ENCODE data around the gene TSHR.

TSHR gene

DNA sequence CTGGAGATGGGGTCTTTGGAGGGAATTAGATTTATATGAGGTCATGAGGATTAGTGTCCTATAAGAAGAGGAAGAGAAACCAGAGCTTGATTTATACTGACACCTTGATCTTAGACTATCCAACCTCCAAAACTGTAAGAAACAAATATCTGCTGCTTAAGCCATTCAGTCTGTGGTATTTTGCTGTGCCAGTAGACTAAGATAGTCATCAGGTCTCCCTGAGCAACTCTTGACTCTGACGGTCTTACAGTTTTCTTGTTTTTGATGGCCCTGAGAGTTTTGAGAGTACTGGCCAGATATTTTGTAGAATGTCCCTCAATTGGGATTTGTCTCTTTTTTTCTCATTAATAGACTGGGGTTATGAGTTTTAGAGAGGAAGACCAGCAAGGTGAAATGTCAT lies 51.7 kb downstream of the TSHR start:
- H4K20me1 ChIP-seq (ENCODE audit: control insufficient read depth, insufficient read depth, low read depth, low read length), result no peaks in the 10 kb centered on the region
- H3K27ac ChIP-seq (ENCODE audit: low read depth, low read length), result no peak overlapping the region
- no peaks in the 10 kb centered on the region for H3K27me3 ChIP-seq (ENCODE audit: control insufficient read depth, low read length)
- no peaks in the 10 kb centered on the region for H3K9me2 ChIP-seq (replicated peaks; ENCODE audit: control insufficient read depth, low read length)
- no peak overlapping the region for H3K4me2 ChIP-seq (ENCODE audit: low read length)
- H3K9me3 ChIP-seq (ENCODE audit: control insufficient read depth, insufficient read depth, low read length), result no peaks in the 10 kb centered on the region
- H3K79me2 ChIP-seq (ENCODE audit: control insufficient read depth, low read length), result no peaks in the 10 kb centered on the region
- no peaks in the 10 kb centered on the region for H3K4me1 ChIP-seq (ENCODE audit: control insufficient read depth, low read length)
- TF ChIP-seq, protein P1, sequence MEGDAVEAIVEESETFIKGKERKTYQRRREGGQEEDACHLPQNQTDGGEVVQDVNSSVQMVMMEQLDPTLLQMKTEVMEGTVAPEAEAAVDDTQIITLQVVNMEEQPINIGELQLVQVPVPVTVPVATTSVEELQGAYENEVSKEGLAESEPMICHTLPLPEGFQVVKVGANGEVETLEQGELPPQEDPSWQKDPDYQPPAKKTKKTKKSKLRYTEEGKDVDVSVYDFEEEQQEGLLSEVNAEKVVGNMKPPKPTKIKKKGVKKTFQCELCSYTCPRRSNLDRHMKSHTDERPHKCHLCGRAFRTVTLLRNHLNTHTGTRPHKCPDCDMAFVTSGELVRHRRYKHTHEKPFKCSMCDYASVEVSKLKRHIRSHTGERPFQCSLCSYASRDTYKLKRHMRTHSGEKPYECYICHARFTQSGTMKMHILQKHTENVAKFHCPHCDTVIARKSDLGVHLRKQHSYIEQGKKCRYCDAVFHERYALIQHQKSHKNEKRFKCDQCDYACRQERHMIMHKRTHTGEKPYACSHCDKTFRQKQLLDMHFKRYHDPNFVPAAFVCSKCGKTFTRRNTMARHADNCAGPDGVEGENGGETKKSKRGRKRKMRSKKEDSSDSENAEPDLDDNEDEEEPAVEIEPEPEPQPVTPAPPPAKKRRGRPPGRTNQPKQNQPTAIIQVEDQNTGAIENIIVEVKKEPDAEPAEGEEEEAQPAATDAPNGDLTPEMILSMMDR (IDR thresholded peaks at IDR 0.05; ENCODE audit: low read depth, low read length, poor library complexity, severe bottlenecking), result no peak
- TF ChIP-seq EZH2phosphoT487 (IDR thresholded peaks at IDR 0.05; ENCODE audit: borderline replicate concordance, low read length), result no peak
- 0 out of 2 replicates have a peak, but pooled peaks cover 2% of the 10 kb centered on the region for H3F3A ChIP-seq (ENCODE audit: control insufficient read depth, insufficient read depth)
- H3K4me3 ChIP-seq (ENCODE audit: low read length), result no peak overlapping the region
- no peaks in the 10 kb centered on the region for H3K36me3 ChIP-seq (ENCODE audit: control insufficient read depth, low read length)

DNA sequence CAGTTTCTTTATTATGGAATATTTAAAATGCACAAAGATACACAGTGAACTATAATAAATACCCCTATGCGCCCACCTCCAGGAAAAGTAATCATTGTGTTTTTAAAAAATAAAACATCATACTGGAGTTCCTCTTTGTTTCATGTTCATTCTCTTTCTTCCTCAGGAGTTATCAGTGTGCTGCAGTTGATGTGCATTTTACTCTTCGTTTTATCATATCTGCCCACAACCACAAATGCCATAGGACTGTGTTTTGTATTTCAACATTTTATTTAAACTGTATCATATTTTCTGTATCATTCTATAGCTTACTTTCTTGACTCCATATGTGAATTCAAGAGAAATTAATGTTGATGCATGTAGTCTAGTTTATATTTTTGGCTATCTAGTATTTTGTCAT lies 53.9 kb downstream of the TSHR start:
- H3K36me3 ChIP-seq (ENCODE audit: control insufficient read depth, low read length), result no peaks in the 10 kb centered on the region
- H3K27me3 ChIP-seq (ENCODE audit: control insufficient read depth, low read length), result no peaks in the 10 kb centered on the region
- 0 out of 2 replicates have a peak, but pooled peaks cover 2% of the 10 kb centered on the region for H3F3A ChIP-seq (ENCODE audit: control insufficient read depth, insufficient read depth)

DNA sequence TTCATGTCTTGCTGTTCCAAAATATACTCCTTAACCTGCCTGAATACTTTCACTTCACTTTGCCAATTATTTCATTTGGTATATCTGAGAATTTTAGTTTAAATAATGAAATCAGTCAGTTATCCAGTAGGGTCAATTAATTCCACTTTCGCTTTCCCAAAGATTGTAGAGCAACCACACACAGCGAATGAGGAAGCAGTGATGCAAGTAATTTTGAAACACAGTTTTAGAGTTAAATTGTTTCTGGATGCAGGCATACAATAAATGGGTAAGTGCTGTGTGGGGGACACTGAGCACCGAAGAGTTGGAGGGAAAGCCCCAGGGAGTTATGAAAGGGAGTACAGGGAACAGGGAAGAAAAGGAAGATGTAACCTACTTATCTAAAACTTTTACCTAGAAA lies 62.8 kb downstream of the TSHR start:
- no peaks in the 10 kb centered on the region for H3K79me2 ChIP-seq (ENCODE audit: control insufficient read depth, low read length)
- peaks cover 5% of the 10 kb centered on the region; the same call in 1 of the 2 replicates for H3K9me3 ChIP-seq (ENCODE audit: control insufficient read depth, insufficient read depth, low read length)
- H3F3A ChIP-seq (ENCODE audit: control insufficient read depth, insufficient read depth), result no peaks in the 10 kb centered on the region
- H3K4me2 ChIP-seq (ENCODE audit: low read length), result no peak overlapping the region
- no peaks in the 10 kb centered on the region for H3K9me2 ChIP-seq (replicated peaks; ENCODE audit: control insufficient read depth, low read length)
- TF ChIP-seq, protein P1 (IDR thresholded peaks at IDR 0.05; ENCODE audit: low read depth, low read length, poor library complexity, severe bottlenecking), result no peak
- no peak for TF ChIP-seq EZH2phosphoT487 (IDR thresholded peaks at IDR 0.05; ENCODE audit: borderline replicate concordance, low read length)
- H3K36me3 ChIP-seq (ENCODE audit: control insufficient read depth, low read length), result no peaks in the 10 kb centered on the region
- no peaks in the 10 kb centered on the region for H3K4me1 ChIP-seq (ENCODE audit: control insufficient read depth, low read length)
- no peaks in the 10 kb centered on the region for H3K27me3 ChIP-seq (ENCODE audit: control insufficient read depth, low read length)
- no peak overlapping the region for H3K4me3 ChIP-seq (ENCODE audit: low read length)
- H3K27ac ChIP-seq (ENCODE audit: low read depth, low read length), result no peak overlapping the region
- no peaks in the 10 kb centered on the region for H4K20me1 ChIP-seq (ENCODE audit: control insufficient read depth, insufficient read depth, low read depth, low read length)

More for the DNA sequence above, 53.9 kb downstream of the TSHR start:
- no peak for TF ChIP-seq EZH2phosphoT487 (IDR thresholded peaks at IDR 0.05; ENCODE audit: borderline replicate concordance, low read length)
- TF ChIP-seq, protein P1 (IDR thresholded peaks at IDR 0.05; ENCODE audit: low read depth, low read length, poor library complexity, severe bottlenecking), result no peak
- no peak overlapping the region for H3K4me2 ChIP-seq (ENCODE audit: low read length)
- H3K4me3 ChIP-seq (ENCODE audit: low read length), result no peak overlapping the region
- no peak overlapping the region for H3K27ac ChIP-seq (ENCODE audit: low read depth, low read length)
- no peaks in the 10 kb centered on the region for H3K9me2 ChIP-seq (replicated peaks; ENCODE audit: control insufficient read depth, low read length)
- H3K79me2 ChIP-seq (ENCODE audit: control insufficient read depth, low read length), result no peaks in the 10 kb centered on the region
- H3K9me3 ChIP-seq (ENCODE audit: control insufficient read depth, insufficient read depth, low read length), result peaks cover 6% of the 10 kb centered on the region; the same call in 1 of the 2 replicates
- H3K4me1 ChIP-seq (ENCODE audit: control insufficient read depth, low read length), result no peaks in the 10 kb centered on the region
- no peaks in the 10 kb centered on the region for H4K20me1 ChIP-seq (ENCODE audit: control insufficient read depth, insufficient read depth, low read depth, low read length)

All from DOHH2 (cell line).